Loucy (cell line): ENCODE data around the gene AQP12B.

Experiments used
- H2AFZ ChIP-seq: fragments of 200-600 bp; sonication (generic); 2 replicates; pipeline ENCODE4 v1.6.0; 2016; ENCODE audit warnings: antibody characterized with exemption, mild to moderate bottlenecking, low read length, moderate library complexity
- H3F3A ChIP-seq: fragments of 200-600 bp; 2 replicates; pipeline ENCODE4 v1.6.0; 2016; ENCODE audit warnings: antibody characterized with exemption, low read depth, mild to moderate bottlenecking
- H3K27me3 ChIP-seq: fragments of 200-600 bp; sonication (generic); 2 replicates; pipeline ENCODE4 v1.6.1; 2014; ENCODE audit warnings: low read length, mild to moderate bottlenecking; ENCODE audit not compliant: insufficient read depth, poor library complexity, severe bottlenecking
- H3K36me3 ChIP-seq: fragments of 200-600 bp; sonication (generic); 2 replicates; pipeline ENCODE4 v1.6.1; 2016; ENCODE audit warnings: low read length; ENCODE audit not compliant: insufficient read depth
- H3K4me1 ChIP-seq: fragments of 200-600 bp; sonication (generic); 2 replicates; pipeline ENCODE4 v1.5.1; 2014; ENCODE audit warnings: low read length, mild to moderate bottlenecking; ENCODE audit not compliant: insufficient read depth, poor library complexity, severe bottlenecking
- H3K4me2 ChIP-seq: fragments of 200-600 bp; sonication (generic); 2 replicates; pipeline ENCODE4 v1.6.0; 2014; ENCODE audit warnings: antibody characterized with exemption, low read length, low read depth, mild to moderate bottlenecking; ENCODE audit not compliant: poor library complexity, severe bottlenecking
- H3K4me3 ChIP-seq: fragments of 200-600 bp; sonication (generic); 2 replicates; pipeline ENCODE4 v1.5.1; 2014; ENCODE audit warnings: low read length, mild to moderate bottlenecking, mixed read lengths; ENCODE audit not compliant: poor library complexity, severe bottlenecking
- H3K79me2 ChIP-seq: fragments of 200-600 bp; sonication (generic); 2 replicates; pipeline ENCODE4 v1.6.1; 2014; ENCODE audit warnings: low read length; ENCODE audit not compliant: insufficient read depth
- H3K9ac ChIP-seq: fragments of 200-600 bp; sonication (generic); 2 replicates; pipeline ENCODE4 v1.6.0; 2014; ENCODE audit warnings: mild to moderate bottlenecking, low read depth, low read length, moderate library complexity; ENCODE audit not compliant: poor library complexity, severe bottlenecking
- H3K9me2 ChIP-seq: fragments of 200-600 bp; sonication (generic); replicated peaks from 2 replicates; pipeline ENCODE4 v1.6.1; 2016; ENCODE audit warnings: low read depth, low read length, mixed read lengths
- H3K9me3 ChIP-seq: fragments of 200-600 bp; sonication (generic); 2 replicates; pipeline ENCODE4 v1.6.1; 2014; ENCODE audit warnings: mild to moderate bottlenecking, antibody characterized with exemption, low read length, low read depth; ENCODE audit not compliant: insufficient read depth
- H4K20me1 ChIP-seq: fragments of 200-600 bp; sonication (generic); 2 replicates; pipeline ENCODE4 v1.6.0; 2014; ENCODE audit warnings: antibody characterized with exemption, low read length, mild to moderate bottlenecking; ENCODE audit not compliant: insufficient read depth, poor library complexity, severe bottlenecking
- EZH2phosphoT487 ChIP-seq: fragments of 200-600 bp; IDR thresholded peaks from 2 replicates; pipeline ENCODE4 v1.6.1; 2018; ENCODE audit warnings: antibody characterized with exemption, mild to moderate bottlenecking, moderate library complexity, borderline replicate concordance
- TF ChIP-seq, protein P1 (sequence below): fragments of 200-600 bp; sonication (generic); conservative IDR thresholded peaks from 2 replicates; pipeline ENCODE4 v1.5.1; 2014; ENCODE audit warnings: mild to moderate bottlenecking, antibody characterized with exemption, low read length

The AQP12B gene

GRCh38 chr2:240730501-240731177, 48.0 kb upstream of the AQP12B start:
- Histone ChIP-seq H3K9ac (no peak overlapping the region), H3F3A (no peaks in the 10 kb centered on the region), H2AFZ (no peak overlapping the region), H3K79me2 (no peaks in the 10 kb centered on the region), H3K4me1 (no peaks in the 10 kb centered on the region), H4K20me1 (no peaks in the 10 kb centered on the region), H3K9me3 (no peaks in the 10 kb centered on the region), H3K36me3 (no peaks in the 10 kb centered on the region), H3K9me2 (no peaks in the 10 kb centered on the region), H3K4me2 (no peak overlapping the region), H3K4me3 (no peak overlapping the region), H3K27me3 (no peaks in the 10 kb centered on the region)
- no peak for TF ChIP-seq EZH2phosphoT487
- TF ChIP-seq, protein P1, sequence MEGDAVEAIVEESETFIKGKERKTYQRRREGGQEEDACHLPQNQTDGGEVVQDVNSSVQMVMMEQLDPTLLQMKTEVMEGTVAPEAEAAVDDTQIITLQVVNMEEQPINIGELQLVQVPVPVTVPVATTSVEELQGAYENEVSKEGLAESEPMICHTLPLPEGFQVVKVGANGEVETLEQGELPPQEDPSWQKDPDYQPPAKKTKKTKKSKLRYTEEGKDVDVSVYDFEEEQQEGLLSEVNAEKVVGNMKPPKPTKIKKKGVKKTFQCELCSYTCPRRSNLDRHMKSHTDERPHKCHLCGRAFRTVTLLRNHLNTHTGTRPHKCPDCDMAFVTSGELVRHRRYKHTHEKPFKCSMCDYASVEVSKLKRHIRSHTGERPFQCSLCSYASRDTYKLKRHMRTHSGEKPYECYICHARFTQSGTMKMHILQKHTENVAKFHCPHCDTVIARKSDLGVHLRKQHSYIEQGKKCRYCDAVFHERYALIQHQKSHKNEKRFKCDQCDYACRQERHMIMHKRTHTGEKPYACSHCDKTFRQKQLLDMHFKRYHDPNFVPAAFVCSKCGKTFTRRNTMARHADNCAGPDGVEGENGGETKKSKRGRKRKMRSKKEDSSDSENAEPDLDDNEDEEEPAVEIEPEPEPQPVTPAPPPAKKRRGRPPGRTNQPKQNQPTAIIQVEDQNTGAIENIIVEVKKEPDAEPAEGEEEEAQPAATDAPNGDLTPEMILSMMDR = no peak

GRCh38 chr2:240728827-240729226, 46.1 kb upstream of the AQP12B start:
- Histone ChIP-seq H3K9ac (no peak overlapping the region), H3K79me2 (no peaks in the 10 kb centered on the region), H3K36me3 (no peaks in the 10 kb centered on the region), H3K9me3 (no peaks in the 10 kb centered on the region), H3K4me3 (no peak overlapping the region), H3K9me2 (no peaks in the 10 kb centered on the region), H3K4me1 (no peaks in the 10 kb centered on the region), H4K20me1 (no peaks in the 10 kb centered on the region), H3F3A (no peaks in the 10 kb centered on the region), H2AFZ (no peak overlapping the region), H3K27me3 (no peaks in the 10 kb centered on the region), H3K4me2 (no peak overlapping the region)
- TF ChIP-seq EZH2phosphoT487 = no peak
- TF ChIP-seq, protein P1 = no peak

- no peaks in the 10 kb centered on the region for H3F3A ChIP-seq
- no peak overlapping the region for H3K9ac ChIP-seq
- H3K4me1 ChIP-seq = no peaks in the 10 kb centered on the region
- H3K9me3 ChIP-seq = no peaks in the 10 kb centered on the region
- H4K20me1 ChIP-seq = no peaks in the 10 kb centered on the region
- H3K4me3 ChIP-seq = no peak overlapping the region
- no peak overlapping the region for H2AFZ ChIP-seq
- H3K36me3 ChIP-seq = no peaks in the 10 kb centered on the region
- TF ChIP-seq, protein P1 = no peak
- no peak for TF ChIP-seq EZH2phosphoT487
- no peaks in the 10 kb centered on the region for H3K27me3 ChIP-seq
- H3K4me2 ChIP-seq = no peak overlapping the region
- no peaks in the 10 kb centered on the region for H3K9me2 ChIP-seq
- no peaks in the 10 kb centered on the region for H3K79me2 ChIP-seq
Observed at GRCh38 chr2:240728361-240728760, 45.7 kb upstream of the AQP12B start.
